Stimulated activated CD4-positive, alpha-beta T cell treated with anti-CD3 and anti-CD28 coated beads, Interleukin-15, amount 100 ng/mL, for 1 hour (primary cell): ENCODE data around the gene CYP2C19.
"Not testable (repeated sequence)": the region's sequence is repeated elsewhere in the genome, so short reads cannot be mapped to it uniquely, and the experiment has no call there.

Experiments
- DNase-seq, 2 donors: peaks; one replicate each; pipeline ENCODE4 v3.0.0-alpha.2; 2020; ENCODE audit warnings: low read depth in 1 of 2, low spot score in 1 of 2

Gene CYP2C19

DNA sequence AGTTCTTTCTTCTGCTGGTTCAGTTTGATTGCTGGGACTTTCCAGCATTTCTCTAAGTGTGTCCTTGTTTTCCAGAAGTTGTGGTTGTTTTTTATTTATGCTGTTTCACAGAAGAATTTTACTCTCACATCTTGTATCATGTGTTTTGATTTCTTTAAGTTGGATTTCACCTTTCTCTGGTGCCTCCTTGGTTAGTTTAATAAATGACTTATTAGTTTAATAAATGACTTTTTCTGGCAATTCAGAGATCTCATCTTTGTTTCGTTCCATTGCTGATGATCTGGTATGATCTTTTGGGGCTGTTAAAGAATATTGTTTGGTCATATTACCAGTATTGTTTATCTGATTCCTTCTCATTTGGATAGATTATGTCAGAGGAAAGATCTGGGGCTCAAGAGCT, 116.2 kb downstream of the CYP2C19 start:
- DNase-seq: no peak

DNA sequence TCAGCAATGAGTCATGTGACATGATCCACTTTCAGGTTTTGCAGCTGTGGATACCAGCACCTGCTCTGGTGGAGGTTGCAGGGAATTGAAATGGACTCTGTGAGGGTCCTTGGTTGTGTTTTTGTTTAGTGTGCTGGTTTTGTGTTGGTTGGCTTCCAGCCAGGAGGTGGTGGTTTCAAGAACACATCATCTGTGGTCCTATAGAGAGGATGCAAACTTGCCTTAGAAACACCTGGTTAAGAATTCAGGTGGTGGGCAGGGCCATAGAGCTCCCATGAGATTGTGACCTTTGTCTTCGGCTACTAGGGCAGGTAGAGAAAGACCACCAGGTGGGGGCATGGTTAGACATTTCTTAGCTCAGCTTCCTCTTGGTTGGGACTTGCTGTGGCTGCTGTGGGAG, 116.7 kb downstream of the CYP2C19 start:
- no peak for DNase-seq

DNA sequence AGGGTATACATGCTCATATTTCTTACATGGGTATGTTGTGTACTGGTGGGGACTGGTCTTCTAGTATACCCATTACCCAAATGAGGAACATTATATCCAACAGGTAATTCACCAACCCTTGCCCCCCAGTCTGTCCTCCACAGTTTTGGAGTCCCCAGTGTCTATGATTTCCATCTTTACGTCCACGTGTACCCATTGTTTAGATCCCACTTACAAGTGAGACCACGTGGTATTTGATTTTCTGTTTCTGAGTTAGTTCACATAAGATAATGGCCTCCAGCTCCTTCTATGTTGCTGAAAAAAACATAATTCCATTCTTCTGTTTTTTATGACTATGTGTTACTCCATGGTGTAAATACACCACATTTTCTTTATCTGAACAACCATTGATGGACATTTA, 126.6 kb downstream of the CYP2C19 start:
- no peak for DNase-seq

DNA sequence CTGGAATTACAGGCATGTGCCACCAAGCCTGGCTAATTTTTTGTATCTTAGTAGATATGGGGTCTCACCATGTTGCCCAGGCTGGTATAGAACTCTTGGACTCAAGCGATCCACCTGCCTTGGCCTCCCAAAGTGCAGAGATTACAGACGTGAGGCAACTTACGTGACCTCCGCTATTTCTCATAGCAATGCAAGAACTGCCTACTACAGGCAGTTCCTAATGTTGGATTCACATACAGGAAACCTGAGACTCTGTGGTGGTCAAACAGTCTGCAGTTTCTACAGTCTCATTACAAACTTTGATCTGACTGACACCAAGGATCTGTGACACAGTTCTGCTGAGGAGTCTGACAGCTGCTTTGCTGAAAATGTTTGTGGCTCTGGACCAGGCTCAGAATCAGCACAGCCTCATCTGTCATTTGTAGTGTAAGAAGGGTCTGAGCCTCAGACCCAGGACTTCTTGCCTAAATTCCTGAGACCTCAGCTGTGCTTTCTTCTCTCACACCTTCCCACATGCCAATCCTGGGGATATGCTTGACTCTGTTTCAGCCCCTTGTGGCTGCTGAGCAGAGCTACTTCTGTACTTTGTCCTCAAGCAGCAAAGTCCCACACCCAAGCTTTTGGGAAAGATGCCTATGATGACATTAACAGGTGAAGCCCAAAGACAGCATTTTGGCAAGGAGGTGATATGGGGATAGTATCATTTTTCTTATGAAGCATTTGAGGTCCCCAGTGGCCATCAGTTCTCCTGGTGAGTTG, 128.0 kb downstream of the CYP2C19 start:
- DNase-seq: no peak

DNA sequence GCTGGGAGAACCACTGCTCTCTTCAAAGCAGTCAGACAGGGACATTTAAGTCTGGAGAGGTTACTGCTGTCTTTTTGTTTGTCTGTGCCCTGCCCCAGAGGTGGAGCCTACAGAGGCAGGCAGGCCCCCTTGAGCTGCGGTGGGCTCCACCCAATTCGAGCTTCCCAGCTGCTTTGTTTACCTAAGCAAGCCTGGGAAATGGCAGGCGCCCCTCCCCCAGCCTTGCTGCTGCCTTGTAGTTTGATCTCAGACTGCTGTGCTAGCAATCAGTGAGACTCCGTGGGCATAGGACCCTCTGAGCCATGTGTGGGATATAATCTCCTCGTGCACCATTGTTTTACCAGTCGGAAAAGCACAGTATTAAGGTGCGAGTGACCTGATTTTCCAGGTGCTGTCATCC, 135.9 kb downstream of the CYP2C19 start:
- not testable (repeated sequence) for DNase-seq

DNA sequence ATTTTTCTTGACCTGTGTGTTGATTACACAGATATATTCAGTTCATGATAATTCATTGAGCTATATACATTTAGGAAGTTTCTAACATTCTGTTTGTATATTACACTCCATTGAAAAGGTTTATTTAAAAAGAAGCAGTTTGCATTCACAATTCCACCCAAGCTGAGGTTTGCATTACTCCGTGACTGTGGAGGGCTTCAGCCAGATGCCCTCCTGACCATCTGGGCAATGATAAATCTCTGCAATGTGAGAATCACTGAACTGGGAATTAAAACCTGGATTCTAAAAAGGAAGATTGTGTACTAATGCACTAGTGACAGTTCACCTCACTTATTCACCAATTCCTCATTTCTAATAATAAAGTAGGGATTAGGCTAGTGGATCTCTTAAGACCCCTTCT, 139.6 kb downstream of the CYP2C19 start:
- no peak for DNase-seq

DNA sequence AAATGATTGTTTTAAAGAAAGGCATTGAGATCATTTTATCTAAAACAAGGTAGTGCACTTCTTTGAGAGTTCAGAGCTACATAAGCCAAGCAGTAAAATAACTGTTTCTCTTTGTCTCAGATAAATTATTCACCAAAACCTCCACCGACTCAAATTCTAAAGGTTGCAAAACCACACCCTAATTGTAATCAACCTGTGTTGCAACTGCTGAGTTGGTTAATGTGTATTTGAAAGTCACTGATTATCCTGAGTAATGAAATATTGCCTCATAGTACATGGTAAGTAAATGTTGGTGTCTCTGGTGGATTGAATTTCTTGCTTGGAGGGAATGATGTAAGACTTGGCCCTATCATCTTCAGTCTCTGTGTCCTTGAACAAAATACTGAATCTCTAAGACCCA, 140.1 kb downstream of the CYP2C19 start:
- no peak for DNase-seq
